ENCODE measurements around the gene LRRN2.
A peak's percentile ranks its signal among the peaks of the same experiment; 100 is the strongest.

GRCh38 chr1:204583909-204584632 is 101.5 kb downstream of the LRRN2 start:
- no peak for TF ChIP-seq CTCF (IDR thresholded peaks at IDR 0.05)
- TF ChIP-seq MAX (IDR thresholded peaks at IDR 0.05; ENCODE audit: low read depth) = no peak
- TF ChIP-seq SMC3 (IDR thresholded peaks at IDR 0.05; ENCODE audit: low read depth, low read length) = peak; percentile 9; the same call in 1 of the 2 replicates
- peak in 1 of 2 experiments; percentile 91; a peak in 2 of 4 replicates for TF ChIP-seq EP300 (IDR thresholded peaks at IDR 0.05; ENCODE audit: borderline replicate concordance in 1 of 2, low read depth in 1 of 2, low read length in 1 of 2)
- TF ChIP-seq RAD21 (IDR thresholded peaks at IDR 0.05; ENCODE audit: low read length) = no peak
- TF ChIP-seq REST (IDR thresholded peaks at IDR 0.05; ENCODE audit: low read depth, low read length) = no peak
- TF ChIP-seq RCOR1 (IDR thresholded peaks at IDR 0.05; ENCODE audit: low read length) = peak; percentile 94
- TF ChIP-seq ZBTB33 (IDR thresholded peaks at IDR 0.05; ENCODE audit: borderline replicate concordance, low read depth) = no peak
- TF ChIP-seq POLR2AphosphoS5 (IDR thresholded peaks at IDR 0.05; ENCODE audit: low read depth, low read length) = no peak
- TF ChIP-seq GATA2 (CRISPR knock-in tag; IDR thresholded peaks at IDR 0.05) = peak; percentile 79
